ENCODE measurements around the gene SIRPA.

The SIRPA gene

GRCh38 chr20:1896484-1897258, 1.5 kb downstream of the SIRPA start:
- H3K4me3 ChIP-seq (ENCODE audit: control insufficient read depth, low read depth, low read length): peak overlapping the region; percentile 59

GRCh38 chr20:1897541-1897940, 2.3 kb downstream of the SIRPA start:
- no peak for DNase-seq (ENCODE audit: low read depth)
- H3K4me3 ChIP-seq (ENCODE audit: control insufficient read depth, low read depth, low read length): no peak overlapping the region
- TF ChIP-seq, protein P1, sequence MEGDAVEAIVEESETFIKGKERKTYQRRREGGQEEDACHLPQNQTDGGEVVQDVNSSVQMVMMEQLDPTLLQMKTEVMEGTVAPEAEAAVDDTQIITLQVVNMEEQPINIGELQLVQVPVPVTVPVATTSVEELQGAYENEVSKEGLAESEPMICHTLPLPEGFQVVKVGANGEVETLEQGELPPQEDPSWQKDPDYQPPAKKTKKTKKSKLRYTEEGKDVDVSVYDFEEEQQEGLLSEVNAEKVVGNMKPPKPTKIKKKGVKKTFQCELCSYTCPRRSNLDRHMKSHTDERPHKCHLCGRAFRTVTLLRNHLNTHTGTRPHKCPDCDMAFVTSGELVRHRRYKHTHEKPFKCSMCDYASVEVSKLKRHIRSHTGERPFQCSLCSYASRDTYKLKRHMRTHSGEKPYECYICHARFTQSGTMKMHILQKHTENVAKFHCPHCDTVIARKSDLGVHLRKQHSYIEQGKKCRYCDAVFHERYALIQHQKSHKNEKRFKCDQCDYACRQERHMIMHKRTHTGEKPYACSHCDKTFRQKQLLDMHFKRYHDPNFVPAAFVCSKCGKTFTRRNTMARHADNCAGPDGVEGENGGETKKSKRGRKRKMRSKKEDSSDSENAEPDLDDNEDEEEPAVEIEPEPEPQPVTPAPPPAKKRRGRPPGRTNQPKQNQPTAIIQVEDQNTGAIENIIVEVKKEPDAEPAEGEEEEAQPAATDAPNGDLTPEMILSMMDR (IDR thresholded peaks at IDR 0.05; ENCODE audit: control insufficient read depth, insufficient read depth, low read depth, low read length, missing control alignments): no peak

More at GRCh38 chr20:1896484-1897258, 1.5 kb downstream of the SIRPA start:
- no peak for DNase-seq (ENCODE audit: low read depth)
- TF ChIP-seq, protein P1 (IDR thresholded peaks at IDR 0.05; ENCODE audit: control insufficient read depth, insufficient read depth, low read depth, low read length, missing control alignments): no peak

- TF ChIP-seq, protein P1 (IDR thresholded peaks at IDR 0.05; ENCODE audit: control insufficient read depth, insufficient read depth, low read depth, low read length, missing control alignments): no peak
- no peak overlapping the region for H3K4me3 ChIP-seq (ENCODE audit: control insufficient read depth, low read depth, low read length)
- no peak for DNase-seq (ENCODE audit: low read depth)
These were observed 2.8 kb downstream of the SIRPA start for GRCh38 chr20:1897965-1898464.

GRCh38 chr20:1898482-1899240, 3.5 kb downstream of the SIRPA start:
- DNase-seq (ENCODE audit: low read depth): no peak
- TF ChIP-seq, protein P1 (IDR thresholded peaks at IDR 0.05; ENCODE audit: control insufficient read depth, insufficient read depth, low read depth, low read length, missing control alignments): no peak
- no peak overlapping the region for H3K4me3 ChIP-seq (ENCODE audit: control insufficient read depth, low read depth, low read length)

DNA sequence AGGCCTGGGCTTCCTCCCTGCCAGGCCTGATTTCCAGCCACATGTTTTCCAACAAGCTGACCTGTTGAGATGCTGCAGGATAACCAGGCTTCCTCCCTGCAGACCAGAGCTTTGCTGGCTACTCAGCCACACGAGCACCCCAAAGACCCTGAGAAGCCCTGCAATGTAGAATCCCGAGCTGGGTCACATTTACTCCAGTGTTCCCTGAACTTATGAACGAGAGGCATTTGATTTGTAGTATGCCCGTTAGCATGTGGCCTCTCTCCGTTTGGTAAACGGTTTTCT, 4.0 kb downstream of the SIRPA start:
- TF ChIP-seq, protein P1 (IDR thresholded peaks at IDR 0.05; ENCODE audit: control insufficient read depth, insufficient read depth, low read depth, low read length, missing control alignments): no peak
- no peak overlapping the region for H3K4me3 ChIP-seq (ENCODE audit: control insufficient read depth, low read depth, low read length)
- DNase-seq (ENCODE audit: low read depth): no peak

GRCh38 chr20:1900321-1900801, 5.2 kb downstream of the SIRPA start:
- H3K4me3 ChIP-seq (ENCODE audit: control insufficient read depth, low read depth, low read length): no peak overlapping the region
- TF ChIP-seq, protein P1 (IDR thresholded peaks at IDR 0.05; ENCODE audit: control insufficient read depth, insufficient read depth, low read depth, low read length, missing control alignments): peak; percentile 77
- peak; percentile 48 for DNase-seq (ENCODE audit: low read depth)
